Erythroblast (primary cell): Measurements from ENCODE around the gene C19orf25.

Experiments used
- DNase-seq, 2 experiments: peaks; one replicate each; lab custom pipeline; 2025; lab: John Stamatoyannopoulos, UW
- GATA1 ChIP-seq: IDR thresholded peaks from 2 replicates; pipeline ENCODE4 v1.6.1; 2011; ENCODE audit warnings: low read depth, mild to moderate bottlenecking, control low read depth, low read length, moderate library complexity
- POLR2A ChIP-seq: IDR thresholded peaks from 2 replicates; pipeline ENCODE4 v1.6.1; 2011; ENCODE audit warnings: mild to moderate bottlenecking, low read length

C19orf25 gene

GRCh38 chr19:1465191-1466016 lies 13.6 kb downstream of the C19orf25 start:
- peak; percentile 65 to 69 for DNase-seq
- no peak for TF ChIP-seq POLR2A

DNA sequence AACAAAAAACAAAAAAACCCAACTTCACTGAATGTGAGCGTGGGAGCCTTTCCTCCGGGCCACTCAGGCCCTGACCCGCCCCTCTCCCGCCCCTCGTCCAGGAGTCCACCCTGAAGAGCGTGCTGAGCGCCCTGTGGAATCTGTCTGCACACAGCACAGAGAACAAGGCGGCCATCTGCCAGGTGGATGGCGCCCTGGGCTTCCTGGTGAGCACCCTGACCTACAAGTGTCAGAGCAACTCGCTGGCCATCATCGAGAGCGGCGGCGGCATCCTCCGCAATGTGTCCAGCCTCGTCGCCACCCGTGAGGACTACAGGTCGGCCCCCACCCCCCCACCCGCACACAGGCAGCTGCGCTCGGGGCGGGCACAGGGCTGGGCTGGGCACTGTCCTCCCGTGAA lies 17.2 kb downstream of the C19orf25 start:
- TF ChIP-seq POLR2A: no peak
- DNase-seq: no peak

- TF ChIP-seq GATA1 (no peak), POLR2A (no peak)
- no peak for DNase-seq
Measured at GRCh38 chr19:1460033-1460995, 18.7 kb downstream of the C19orf25 start.

DNA sequence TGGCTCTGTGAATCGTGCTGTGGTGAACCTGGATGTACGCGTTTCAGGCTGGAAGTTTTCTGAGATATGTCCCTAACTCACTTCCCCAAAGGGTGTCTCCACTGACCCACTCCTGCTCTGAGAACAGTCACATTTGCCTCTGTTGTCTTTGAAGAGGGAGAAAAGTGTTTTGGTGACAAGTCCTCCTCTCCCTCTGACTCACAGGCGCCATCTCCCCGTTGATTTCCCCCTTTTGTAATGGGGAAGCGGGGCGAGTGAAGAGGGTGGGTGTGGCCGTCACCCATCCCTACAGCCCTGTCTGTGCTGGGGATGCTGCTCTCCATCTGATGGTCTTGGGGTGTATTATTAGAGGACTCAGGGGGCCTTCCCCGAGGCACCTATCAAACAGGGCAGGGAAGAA lies 19.5 kb downstream of the C19orf25 start:
- TF ChIP-seq POLR2A: no peak
- no peak for TF ChIP-seq GATA1

GRCh38 chr19:1457892-1458291 lies 21.1 kb downstream of the C19orf25 start:
- no peak for DNase-seq
- TF ChIP-seq GATA1 (no peak), POLR2A (no peak)

More for the DNA sequence above, 19.5 kb downstream of the C19orf25 start:
- no peak for DNase-seq

DNA sequence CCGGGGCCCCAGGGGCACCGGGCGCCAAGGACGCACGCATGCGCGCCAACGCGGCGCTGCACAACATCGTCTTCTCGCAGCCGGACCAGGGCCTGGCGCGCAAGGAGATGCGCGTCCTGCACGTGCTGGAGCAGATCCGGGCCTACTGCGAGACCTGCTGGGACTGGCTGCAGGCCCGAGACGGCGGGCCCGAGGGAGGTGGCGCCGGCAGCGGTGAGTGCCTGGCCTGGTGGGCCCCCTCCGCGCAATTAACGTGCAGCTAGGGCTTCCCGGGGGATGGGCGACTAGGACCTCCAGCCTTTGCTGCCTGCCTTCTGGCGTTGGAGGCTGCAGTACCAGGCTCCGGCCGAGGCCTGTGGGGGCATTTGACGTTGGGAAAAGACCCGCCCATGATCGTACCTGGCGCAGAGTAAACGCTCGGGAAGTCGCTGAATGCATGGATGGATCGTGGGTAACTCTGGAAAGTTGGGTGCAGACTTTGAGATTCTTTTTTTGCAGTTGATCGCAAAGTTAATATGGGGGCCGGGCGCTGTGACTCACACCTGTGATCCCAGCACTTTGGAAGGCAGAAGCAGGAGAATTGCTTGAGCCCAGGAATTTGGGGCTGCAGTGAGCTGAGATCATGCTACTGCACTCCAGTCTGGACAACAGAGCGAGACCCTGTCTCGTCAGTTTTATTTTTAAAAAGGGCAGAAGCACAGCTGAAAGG lies 21.8 kb downstream of the C19orf25 start:
- no peak for DNase-seq
- TF ChIP-seq GATA1 (no peak), POLR2A (no peak)

DNA sequence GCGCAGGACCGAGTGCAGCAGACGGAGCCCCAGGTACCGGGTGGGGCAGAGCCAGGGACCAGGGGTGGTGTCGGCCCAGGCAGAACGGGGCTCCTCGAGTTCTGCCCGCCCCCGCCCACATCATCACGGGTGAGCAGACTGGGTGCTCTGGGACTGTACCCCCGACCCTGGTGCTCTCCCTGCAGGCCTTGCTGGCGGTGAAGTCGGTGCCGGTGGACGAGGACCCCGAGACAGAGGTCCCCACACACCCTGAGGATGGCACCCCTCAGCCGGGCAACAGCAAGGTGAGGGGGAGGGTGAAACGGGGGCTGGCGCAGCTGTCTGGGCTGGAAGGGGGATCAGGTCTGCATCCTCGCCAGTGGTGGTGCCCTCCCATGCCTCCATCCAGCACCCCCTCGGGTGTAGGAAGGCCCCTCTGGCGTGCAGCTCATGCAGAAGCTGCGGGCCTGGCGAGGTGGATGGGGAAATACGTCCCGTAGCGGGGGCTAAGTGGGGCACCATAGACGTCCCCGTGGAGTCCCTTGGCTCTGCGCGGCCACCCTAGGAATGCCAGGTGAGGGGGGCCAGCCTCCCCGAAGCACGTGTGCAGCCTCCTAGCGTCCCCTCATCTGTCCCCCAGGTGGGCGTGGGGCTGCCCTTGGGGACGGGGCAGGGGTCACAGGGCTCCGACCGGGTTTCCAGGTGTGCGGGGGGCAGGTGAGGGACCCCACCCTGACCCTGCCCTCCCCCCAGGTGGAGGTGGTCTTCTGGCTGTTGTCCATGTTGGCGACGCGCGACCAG lies 22.7 kb downstream of the C19orf25 start:
- peak; percentile 17 for TF ChIP-seq POLR2A
- TF ChIP-seq GATA1: no peak
- no peak for DNase-seq

- peak; percentile 83 to 92 for DNase-seq
- TF ChIP-seq POLR2A: peak; percentile 10
- no peak for TF ChIP-seq GATA1
Measured at GRCh38 chr19:1455336-1456120, 23.5 kb downstream of the C19orf25 start.

- peak in 1 of 2 experiments; percentile 53 for DNase-seq
- TF ChIP-seq GATA1: no peak
- no peak for TF ChIP-seq POLR2A
Measured at GRCh38 chr19:1455002-1455335, 24.0 kb downstream of the C19orf25 start.

DNA sequence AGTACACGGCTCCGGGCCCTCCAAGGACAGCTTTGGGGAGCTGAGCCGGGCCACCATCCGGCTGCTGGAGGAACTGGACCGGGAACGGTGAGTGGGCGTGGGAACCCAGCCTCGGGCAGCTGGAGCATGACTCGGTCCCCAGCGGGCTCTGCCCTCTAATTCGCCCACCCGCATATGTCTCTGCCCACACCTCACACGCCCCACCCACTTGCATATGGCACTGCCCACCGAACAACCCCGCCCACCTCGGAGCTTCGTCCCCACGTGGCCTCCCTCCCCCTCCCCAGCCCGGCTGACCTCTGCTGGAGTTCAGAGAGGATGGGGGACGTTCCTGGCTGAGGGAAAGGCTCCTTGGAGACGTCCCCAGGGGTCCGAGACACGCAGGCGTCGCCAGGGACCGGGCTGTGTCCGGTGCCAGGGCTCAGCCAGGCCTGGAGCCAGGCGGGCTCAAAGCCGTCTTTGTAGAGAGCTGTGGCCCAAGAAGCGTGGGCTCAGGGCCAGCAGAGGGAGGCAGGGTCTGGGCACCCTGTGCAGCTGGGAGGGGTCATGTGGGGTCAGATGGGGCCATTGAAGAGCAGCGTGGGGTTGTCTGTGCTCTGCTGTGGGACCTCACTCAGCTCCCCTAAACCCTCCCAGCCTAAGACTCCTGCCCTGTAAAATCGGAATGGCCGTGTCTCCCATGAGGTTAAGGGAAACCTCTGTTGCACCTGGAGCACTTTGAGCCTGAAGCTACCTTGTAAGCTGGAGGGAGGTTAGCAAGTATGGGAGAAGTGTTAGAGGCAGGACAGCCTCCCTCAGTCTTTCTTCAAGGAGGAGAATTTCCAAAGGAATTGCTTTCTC lies 25.3 kb downstream of the C19orf25 start:
- peak in 1 of 2 experiments; percentile 42 for DNase-seq

DNA sequence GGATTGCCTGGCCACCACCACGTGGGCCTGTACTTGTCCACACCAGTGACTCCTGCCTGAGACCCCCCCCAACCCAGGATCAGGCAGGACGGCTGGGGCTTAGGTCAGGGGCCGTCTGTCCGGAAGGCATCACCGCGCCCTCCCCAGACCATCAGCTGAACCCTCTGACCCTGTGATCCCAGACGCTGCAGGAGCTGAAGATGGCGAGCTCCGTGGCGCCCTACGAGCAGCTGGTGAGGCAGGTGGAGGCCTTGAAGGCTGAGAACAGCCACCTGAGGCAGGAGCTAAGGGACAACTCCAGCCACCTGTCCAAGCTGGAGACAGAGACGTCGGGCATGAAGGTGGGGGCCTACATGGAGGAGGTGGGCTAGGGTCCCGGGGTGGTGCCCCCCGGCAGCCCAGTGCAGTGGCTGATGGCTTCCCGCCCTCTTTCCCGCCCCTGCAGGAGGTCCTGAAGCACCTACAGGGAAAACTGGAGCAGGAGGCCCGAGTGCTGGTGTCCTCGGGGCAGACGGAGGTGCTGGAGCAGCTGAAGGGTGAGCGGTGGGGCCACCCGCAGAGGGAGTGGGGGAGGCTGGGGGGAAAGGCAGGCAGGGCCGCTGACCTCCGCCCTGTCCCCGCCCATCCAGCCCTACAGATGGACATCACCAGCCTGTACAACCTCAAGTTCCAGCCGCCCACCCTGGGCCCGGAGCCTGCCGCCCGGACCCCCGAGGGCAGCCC lies 26.1 kb downstream of the C19orf25 start:
- no peak for TF ChIP-seq GATA1
- no peak for TF ChIP-seq POLR2A
- no peak for DNase-seq

More for the DNA sequence above, 25.3 kb downstream of the C19orf25 start:
- no peak for TF ChIP-seq POLR2A
- no peak for TF ChIP-seq GATA1
